CD4-positive, alpha-beta T cell treated with Interleukin-17A for 4 hours (primary cell): ENCODE measurements around the gene ADORA3.
"Not testable (repeated sequence)": the region's sequence is repeated elsewhere in the genome, so short reads cannot be mapped to it uniquely, and the experiment has no call there.

ENCODE experiments used
- DNase-seq: peaks from one replicate; pipeline ENCODE4 v3.0.0-alpha.2; 2020; ENCODE audit warnings: mixed read lengths

The ADORA3 gene

DNA sequence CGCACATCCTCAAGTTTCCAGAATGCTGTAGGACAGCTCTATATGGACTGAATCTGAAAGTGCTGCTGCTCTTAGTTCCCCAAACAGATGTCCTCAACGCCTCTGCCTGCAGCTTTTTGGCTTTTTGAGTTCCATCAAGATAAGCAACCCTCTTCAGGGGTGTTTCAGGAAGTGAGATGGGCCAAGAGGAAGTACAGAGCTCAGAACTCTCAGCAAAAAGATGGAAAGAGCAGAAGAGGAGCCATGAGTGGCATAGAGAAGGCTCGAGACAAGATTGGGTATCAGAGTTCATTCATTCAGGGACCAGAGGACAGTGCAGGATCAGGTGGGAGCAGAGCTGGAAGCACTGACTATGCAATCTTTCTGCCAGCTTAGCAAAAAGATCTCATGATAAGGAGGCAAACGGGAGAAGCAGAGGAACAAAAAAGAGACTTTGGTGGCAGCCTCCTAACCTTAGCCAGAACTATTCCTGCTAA is at the start of gene ADORA3, which contains the start of gene TMIGD3:
TSS of gene ADORA3 (minus strand) at position 49 of the 476 bp plus-strand sequence. CDS start 279 bp downstream, outside the sequence.
TSS of gene TMIGD3 (minus strand) at position 49 of the 476 bp plus-strand sequence. CDS start 279 bp downstream, outside the sequence.
- DNase-seq = peak; percentile 27

DNA sequence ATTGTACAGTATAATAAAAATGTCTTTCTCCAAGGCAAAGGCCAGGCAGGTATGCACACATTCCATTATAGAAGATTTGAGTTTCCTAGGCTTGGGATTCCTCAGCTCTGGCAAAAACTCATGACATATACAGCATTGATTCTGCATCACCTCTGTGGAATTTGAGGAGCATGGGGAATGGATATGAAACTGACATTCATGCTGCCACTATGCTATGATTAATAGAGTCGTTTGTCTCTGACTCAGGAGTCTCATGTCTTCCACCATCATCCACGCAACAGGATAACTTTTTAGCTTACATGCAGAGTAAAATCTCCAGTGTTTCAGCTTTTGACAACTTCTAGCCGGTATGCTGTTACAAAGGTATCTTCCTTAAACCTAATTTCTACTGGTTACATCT is 49.8 kb upstream of the ADORA3 start:
- DNase-seq = no peak

- no peak for DNase-seq
These were observed 49.2 kb upstream of the ADORA3 start for GRCh38 chr1:111552587-111552986.

DNA sequence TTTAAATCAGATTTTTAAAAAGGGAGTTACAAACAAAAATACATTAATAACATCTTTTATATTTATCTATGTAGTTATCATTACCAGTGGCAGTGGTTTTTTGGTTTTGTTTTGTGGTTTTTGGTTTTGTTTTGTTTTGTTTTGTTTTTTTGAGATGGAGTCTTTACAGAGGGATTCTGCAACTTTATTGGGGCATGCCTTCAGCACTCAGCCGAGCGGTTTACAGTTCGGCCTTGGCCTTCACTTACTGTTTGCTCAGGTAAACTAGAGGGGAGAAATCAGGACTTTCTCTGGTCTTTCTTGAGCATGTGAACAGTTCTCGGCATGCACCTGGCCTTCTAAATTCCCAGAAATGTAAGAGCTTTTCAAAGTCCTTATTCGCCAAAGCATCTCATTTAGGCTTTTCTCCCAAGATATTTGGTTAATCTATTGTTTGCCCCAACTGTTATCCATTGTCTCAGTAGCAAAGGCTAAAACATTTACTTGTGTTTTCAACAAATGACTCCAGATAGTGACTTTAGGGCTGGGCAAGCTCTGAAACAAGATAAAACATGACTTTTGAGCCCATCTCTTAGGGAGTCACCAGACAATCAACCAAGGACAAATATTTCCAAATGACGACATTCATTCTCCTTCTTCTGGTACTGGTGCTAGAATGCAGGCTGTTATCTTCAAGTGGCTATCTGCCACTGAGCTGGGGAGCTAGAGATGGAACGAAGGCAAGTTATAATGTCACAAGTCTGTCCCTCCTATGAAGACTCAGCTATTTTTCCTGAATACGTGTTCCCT is 48.4 kb upstream of the ADORA3 start:
- no peak for DNase-seq

DNA sequence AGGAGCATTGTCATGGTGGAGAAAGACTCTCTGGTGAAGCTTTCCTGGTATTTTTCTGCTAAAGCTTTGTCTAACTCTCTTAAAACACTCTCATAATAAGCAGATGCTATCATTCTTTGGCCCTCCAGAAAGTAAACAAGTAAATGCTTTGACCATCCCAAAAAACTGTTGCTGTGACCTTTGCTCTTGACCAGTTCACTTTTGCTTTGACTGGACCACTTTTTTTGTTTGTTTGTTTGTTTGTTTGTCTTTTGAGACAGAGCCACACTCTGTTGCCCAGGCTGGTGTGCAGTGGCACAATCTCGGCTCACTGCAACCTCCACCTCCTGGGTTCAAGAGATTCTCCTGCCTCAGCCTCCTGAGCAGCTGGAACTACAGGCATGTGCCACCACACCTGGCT is 44.4 kb upstream of the ADORA3 start:
- DNase-seq = not testable (repeated sequence)

GRCh38 chr1:111542187-111542586 is 38.8 kb upstream of the ADORA3 start:
- no peak for DNase-seq

GRCh38 chr1:111541721-111542120 is 38.3 kb upstream of the ADORA3 start:
- no peak for DNase-seq

DNA sequence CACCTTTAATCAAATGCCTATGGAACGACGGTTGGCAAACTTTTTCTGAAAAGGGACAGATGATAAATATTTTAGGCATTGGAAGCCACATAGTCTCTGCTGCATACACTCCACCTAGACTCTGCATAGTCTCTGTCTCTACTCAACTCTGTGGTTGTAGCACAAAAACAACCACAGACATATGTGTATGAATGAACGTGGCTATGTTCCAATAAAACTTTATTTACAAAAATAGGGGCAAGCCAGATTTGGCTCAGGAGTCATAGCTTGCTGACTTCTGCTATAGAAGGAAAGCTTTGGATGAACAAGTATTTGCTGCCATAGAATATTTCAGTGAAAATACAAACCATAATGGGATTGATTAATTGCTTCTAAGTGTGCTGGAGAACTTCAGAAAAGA is 37.5 kb upstream of the ADORA3 start:
- DNase-seq = no peak

DNA sequence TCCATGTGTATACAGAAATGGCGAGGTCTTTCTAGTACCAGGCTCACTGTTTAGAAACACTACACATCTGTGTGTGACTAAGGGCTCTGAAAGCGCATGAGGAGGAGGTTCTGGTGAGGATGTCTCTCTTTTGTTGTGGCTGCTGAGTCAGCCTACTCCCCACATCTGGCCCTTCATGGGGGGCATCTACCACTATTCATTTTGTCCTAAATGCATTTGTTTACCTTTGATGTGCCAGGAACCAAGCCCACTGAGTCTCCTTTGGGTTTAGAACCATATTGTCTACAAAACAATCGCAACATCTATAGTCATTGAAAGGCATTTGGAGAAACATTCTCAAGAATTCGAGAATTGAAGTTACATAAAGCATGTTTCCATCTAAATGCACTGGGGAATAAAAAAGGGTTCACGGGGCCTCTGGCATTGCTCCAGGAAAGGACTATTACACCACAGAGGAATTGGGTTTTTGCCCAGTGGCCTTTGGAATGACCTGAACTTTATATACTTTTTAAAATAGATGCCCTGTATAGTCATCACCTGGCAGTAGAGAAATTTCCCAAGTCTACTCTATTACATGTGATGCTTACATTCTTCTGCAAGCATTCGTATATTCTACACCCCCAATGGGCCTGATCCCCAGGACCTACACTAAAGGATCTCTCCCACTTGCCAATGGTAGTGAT is 35.1 kb upstream of the ADORA3 start:
- no peak for DNase-seq

- no peak for DNase-seq
These were observed 32.1 kb upstream of the ADORA3 start for GRCh38 chr1:111535256-111536191.

DNA sequence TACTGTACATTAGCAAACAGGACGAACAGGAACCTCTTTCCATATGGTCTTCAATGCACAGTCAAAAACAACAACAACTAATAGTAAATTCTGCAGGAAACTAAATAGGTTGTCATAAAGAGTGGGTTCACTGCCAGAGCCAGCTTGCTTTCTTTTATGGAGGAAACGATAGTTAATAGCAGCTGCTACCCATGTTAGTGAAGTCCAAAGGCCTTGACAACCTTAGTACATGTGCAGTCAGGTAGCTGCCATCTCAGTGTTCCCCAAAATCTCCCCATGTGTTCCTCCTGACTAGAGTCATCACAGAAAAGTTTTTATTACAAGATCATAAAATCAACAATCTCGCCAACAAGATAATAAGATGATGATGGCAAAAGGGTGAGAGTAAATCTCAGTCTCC is 16.6 kb upstream of the ADORA3 start:
- DNase-seq = no peak

DNA sequence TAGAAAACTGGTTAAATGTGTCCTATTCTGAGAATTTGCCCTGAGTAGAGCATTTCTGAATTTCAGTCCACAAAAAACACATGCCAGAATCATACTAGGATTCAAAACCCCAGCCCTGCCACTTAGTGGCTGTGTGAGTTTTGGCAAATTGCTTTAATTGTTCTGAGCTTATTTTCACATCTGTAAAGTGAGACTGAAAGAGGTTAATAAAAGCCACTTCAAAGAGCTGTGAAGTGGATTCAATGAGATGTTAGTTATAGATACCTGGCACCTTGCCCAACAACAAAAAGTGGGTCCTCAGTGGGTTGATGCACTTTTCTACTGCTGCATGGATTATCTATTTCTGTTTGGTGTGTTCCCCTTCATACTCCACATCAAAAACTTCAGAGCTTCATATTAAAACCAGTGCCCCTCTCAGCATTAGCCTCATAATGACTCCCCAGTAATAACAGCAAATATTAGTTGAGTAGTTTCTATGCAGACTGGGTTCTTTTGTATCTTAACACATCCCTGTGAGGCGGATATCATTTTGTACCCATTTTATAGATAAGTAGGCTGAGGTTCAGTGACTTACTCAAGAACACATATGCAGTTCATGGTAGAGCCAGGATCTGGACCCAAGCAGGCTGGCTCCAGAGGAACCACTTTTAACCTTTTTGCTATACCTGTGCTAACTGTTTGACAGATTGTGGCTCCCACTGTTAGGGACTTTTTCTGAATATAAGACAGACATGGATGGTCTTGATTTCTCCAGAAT is 14.2 kb upstream of the ADORA3 start:
- peak; percentile 56 for DNase-seq

DNA sequence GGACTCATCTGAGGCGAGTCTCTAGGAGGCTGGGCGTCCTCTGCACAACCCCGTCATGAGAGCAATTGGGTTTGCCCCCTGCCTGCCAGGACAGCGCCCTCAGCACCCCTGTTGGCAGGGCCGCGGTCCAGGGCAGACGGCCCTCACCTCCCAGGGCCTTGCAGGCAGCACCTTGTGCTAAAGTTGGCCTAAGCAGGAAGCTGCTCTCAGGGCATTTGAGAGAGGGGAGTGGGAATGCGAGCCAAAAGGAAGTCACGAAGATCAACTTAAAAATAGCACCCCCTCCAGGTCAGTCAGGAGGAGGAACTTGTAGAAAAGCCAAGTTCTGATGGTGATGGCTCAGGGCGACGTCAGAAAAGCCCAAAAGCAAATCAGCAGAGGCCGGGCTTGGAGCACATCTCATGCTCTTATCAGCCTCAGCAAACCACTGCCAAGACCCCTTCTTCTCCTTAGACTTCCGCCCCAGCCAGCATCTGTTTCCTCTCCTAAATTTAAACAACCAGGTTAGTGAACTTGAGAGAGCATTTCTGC is 12.6 kb upstream of the ADORA3 start:
- peak; percentile 55 for DNase-seq

GRCh38 chr1:111515291-111516004 is 12.0 kb upstream of the ADORA3 start:
- DNase-seq = peak; percentile 52

- DNase-seq = no peak
These were observed 10.1 kb upstream of the ADORA3 start for GRCh38 chr1:111513410-111514020.

DNA sequence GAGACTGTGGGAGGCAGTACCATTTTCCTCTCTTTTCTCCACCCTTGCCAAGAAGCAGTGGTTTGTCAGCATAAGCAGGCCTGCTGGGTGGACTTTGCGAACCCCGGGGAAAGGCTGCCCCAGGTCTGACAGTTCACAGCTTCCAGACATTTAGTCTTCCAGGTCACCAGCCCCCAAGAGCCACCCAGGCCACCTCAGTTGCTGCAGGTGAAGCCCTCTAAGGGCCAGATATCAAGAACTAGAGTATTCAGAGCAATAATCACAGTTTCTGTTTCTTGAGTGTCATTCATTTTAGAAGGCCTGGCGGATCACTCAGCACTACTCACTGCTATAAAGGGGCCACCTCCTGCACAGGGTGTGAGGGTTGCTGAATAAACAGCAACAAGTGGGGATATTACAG is 9.5 kb upstream of the ADORA3 start:
- DNase-seq = no peak

- peak; percentile 5 for DNase-seq
These were observed 8.9 kb upstream of the ADORA3 start for GRCh38 chr1:111512132-111512889.

DNA sequence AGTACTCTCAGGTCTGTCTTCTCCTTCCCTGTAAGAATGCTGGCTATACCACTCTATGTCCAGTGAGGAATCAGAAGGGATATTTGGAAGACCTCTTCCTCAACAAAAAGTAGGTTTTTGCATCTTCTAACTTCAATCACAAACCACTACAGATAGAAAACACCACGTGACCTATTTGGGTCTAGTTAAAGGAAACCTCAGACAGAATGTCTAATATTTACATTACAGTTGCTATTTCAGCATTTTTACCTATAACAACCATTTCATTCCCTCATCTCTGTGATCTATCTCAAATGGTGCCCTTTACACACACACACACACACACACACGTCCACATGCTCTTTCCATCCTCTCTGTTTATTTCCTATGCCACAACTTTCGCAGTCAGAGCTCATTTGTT is 7.9 kb upstream of the ADORA3 start:
- peak; percentile 40 for DNase-seq

DNA sequence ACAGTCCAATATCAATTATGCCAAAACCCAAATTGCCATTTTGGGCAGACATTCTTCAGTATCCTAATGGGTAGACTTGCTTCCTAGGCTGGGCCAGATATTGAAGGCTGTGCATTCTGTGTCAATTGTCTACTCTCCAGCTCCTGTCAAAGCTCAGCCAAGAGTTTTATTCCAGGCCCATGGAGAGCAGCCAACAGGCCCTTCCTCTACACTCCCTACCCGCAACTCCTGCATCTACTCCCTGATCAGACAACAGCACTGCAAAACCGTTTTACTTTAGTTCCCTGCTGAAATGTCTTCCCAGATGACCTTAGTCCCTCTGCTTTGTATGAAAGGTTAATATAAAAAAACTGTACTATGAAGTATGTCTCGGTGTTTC is 6.6 kb upstream of the ADORA3 start:
- no peak for DNase-seq
